GM12891 (cell line): ENCODE data around the gene ZFP69.
"Not testable (repeated sequence)": the region's sequence is repeated elsewhere in the genome, so short reads cannot be mapped to it uniquely, and the experiment has no call there.

Source experiments
- DNase-seq: peaks from one replicate; pipeline ENCODE4 v3.0.0; 2011; ENCODE audit warnings: low spot score; ENCODE audit not compliant: insufficient read length
- FAIRE-seq: peaks from 2 replicates; lab custom pipeline; 2011; peaks lifted over from hg19 to GRCh38; lab: Jason Lieb, UNC
- PAX5 ChIP-seq: IDR thresholded peaks from 2 replicates; pipeline ENCODE4 v1.6.1; 2011; ENCODE audit warnings: low read length, moderate library complexity, mild to moderate bottlenecking; ENCODE audit not compliant: insufficient read depth, severe bottlenecking
- POLR2A ChIP-seq: IDR thresholded peaks from 2 replicates; pipeline ENCODE4 v1.6.1; 2011; ENCODE audit warnings: low read depth, low read length, control low read depth
- POLR2AphosphoS5 ChIP-seq: IDR thresholded peaks from 2 replicates; pipeline ENCODE4 v1.6.1; 2011; ENCODE audit warnings: low read depth, low read length, control low read depth
- POU2F2 ChIP-seq: IDR thresholded peaks from 2 replicates; pipeline ENCODE4 v1.6.1; 2011; ENCODE audit warnings: low read depth, mild to moderate bottlenecking, control low read depth, low read length, moderate library complexity
- SPI1 ChIP-seq: IDR thresholded peaks from 2 replicates; pipeline ENCODE4 v1.6.1; 2011; ENCODE audit warnings: low read depth, low read length, control low read depth
- TAF1 ChIP-seq: IDR thresholded peaks from 2 replicates; pipeline ENCODE4 v1.6.1; 2011; ENCODE audit warnings: low read depth, low read length, control low read depth

Gene ZFP69

GRCh38 chr1:40495315-40495903 is 18.3 kb downstream of the ZFP69 start:
- DNase-seq: no peak
- TF ChIP-seq SPI1: no peak
- TF ChIP-seq PAX5: no peak
- TF ChIP-seq TAF1: no peak
- TF ChIP-seq POLR2A: no peak
- TF ChIP-seq POLR2AphosphoS5: no peak
- no peak for TF ChIP-seq POU2F2
- no peak for FAIRE-seq

GRCh38 chr1:40502651-40503050 is 25.6 kb downstream of the ZFP69 start:
- not testable (repeated sequence) for DNase-seq, FAIRE-seq

- TF ChIP-seq SPI1 (no peak), TAF1 (no peak), POU2F2 (no peak), PAX5 (no peak), POLR2A (no peak), POLR2AphosphoS5 (no peak)
- no peak for FAIRE-seq
These were observed 30.9 kb downstream of the ZFP69 start for GRCh38 chr1:40507973-40508372.

GRCh38 chr1:40508375-40509341 is 31.6 kb downstream of the ZFP69 start, which contains the start of gene EXO5:
TSS of gene EXO5 (plus strand) at chr1:40508767. CDS start at chr1:40514545, 5,778 bp downstream.
- FAIRE-seq (peak; percentile 89), DNase-seq (peak; percentile 66)
- TF ChIP-seq POU2F2 (no peak), POLR2A (peak; percentile 85), POLR2AphosphoS5 (peak; percentile 72; the same call in 1 of the 2 replicates), TAF1 (peak; percentile 75), PAX5 (no peak), SPI1 (no peak)

More at GRCh38 chr1:40507973-40508372, 30.9 kb downstream of the ZFP69 start:
- DNase-seq: no peak

GRCh38 chr1:40519517-40519916 is 42.4 kb downstream of the ZFP69 start:
- no peak for TF ChIP-seq POLR2A
- DNase-seq (no peak), FAIRE-seq (no peak)

GRCh38 chr1:40530735-40531380 is 53.8 kb downstream of the ZFP69 start:
- no peak for FAIRE-seq
- DNase-seq: no peak
- no peak for TF ChIP-seq TAF1
- TF ChIP-seq PAX5: no peak
- TF ChIP-seq POLR2AphosphoS5: no peak
- TF ChIP-seq POU2F2: no peak
- no peak for TF ChIP-seq POLR2A
- TF ChIP-seq SPI1: no peak

- TF ChIP-seq POLR2AphosphoS5 (peak; percentile 79), POLR2A (peak; percentile 73), POU2F2 (peak; percentile 58; the same call in 1 of the 2 replicates), SPI1 (peak; percentile 61), PAX5 (no peak), TAF1 (peak; percentile 70; the same call in 1 of the 2 replicates)
- peak; percentile 99 for FAIRE-seq
- DNase-seq: peak; percentile 58
These were observed 54.4 kb downstream of the ZFP69 start, which contains the start of gene ZNF684 for GRCh38 chr1:40531381-40532061. TSS of gene ZNF684 (plus strand) at chr1:40531637. CDS start at chr1:40533167, 1,530 bp downstream.

- TF ChIP-seq PAX5: no peak
- TF ChIP-seq POLR2A: no peak
- no peak for TF ChIP-seq POU2F2
- no peak for TF ChIP-seq TAF1
- no peak for TF ChIP-seq SPI1
- TF ChIP-seq POLR2AphosphoS5: no peak
- DNase-seq (no peak), FAIRE-seq (no peak)
These were observed 54.9 kb downstream of the ZFP69 start for GRCh38 chr1:40532062-40532389.

GRCh38 chr1:40532844-40533424 is 55.8 kb downstream of the ZFP69 start:
- DNase-seq (peak; percentile 29), FAIRE-seq (peak; percentile 75)
- TF ChIP-seq TAF1: no peak
- no peak for TF ChIP-seq POLR2A
- TF ChIP-seq POU2F2: no peak
- no peak; the same call in 1 of the 2 replicates for TF ChIP-seq SPI1
- TF ChIP-seq POLR2AphosphoS5: no peak
- TF ChIP-seq PAX5: no peak
